Stimulated activated CD4-positive, alpha-beta T cell treated with anti-CD3 and anti-CD28 coated beads, Interleukin-2, amount 100 ng/mL, for 4 hours (primary cell): ENCODE data around the gene IFT52.
A peak's percentile ranks its signal among the peaks of the same experiment; 100 is the strongest.

Experiments
- DNase-seq: peaks from one replicate; pipeline ENCODE4 v3.0.0-alpha.2; 2020; ENCODE audit warnings: low read depth

The IFT52 gene, protein sequence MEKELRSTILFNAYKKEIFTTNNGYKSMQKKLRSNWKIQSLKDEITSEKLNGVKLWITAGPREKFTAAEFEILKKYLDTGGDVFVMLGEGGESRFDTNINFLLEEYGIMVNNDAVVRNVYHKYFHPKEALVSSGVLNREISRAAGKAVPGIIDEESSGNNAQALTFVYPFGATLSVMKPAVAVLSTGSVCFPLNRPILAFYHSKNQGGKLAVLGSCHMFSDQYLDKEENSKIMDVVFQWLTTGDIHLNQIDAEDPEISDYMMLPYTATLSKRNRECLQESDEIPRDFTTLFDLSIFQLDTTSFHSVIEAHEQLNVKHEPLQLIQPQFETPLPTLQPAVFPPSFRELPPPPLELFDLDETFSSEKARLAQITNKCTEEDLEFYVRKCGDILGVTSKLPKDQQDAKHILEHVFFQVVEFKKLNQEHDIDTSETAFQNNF

DNA sequence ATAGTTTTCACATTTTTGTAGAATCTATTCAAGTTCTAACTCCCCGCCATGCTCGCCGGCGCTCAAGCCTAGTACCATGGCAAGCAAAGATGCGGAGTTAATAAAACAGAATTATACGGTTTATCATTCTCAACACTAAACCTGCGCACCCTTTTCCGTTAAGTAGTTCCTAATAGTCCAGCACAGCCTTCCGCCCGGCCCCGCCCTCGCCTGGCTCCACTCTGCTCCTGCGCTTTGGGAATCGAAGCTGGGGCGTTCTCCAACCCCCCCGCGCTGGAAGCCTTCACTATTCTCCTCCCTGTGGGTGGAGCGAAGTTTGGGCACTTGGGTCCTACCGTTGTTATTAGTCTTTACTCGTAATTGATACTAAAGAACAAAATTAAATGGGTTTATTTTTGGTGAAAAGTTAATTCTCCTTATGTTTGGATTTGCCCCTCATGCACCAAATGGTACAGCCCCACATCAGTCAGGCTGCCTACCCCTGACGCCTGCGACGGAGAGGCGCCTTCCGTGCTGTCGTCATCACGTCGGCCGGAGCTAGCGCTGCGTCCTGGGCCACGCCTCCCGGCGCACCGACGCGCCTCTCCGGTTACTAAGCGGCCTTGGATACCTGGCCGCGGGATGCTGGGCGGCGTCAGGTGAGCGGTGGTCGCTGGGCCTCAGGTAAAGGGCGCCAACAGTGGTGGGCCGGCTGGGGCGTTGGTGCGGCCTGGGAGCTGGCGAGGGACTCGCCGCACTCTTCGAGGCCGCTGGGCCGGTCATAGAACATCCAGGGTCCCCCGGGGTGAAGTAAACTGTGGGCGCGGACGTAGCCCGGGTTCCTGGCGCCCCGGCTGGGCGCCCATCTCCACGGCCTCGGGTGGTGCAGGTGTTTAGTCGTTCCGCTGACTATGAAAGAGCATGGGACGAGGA lies at the start of gene IFT52:
TSS of gene IFT52 (plus strand) at position 546 of the 912 bp plus-strand sequence. CDS start 3,762 bp downstream, outside the sequence.
- DNase-seq, result peak; percentile 84

DNA sequence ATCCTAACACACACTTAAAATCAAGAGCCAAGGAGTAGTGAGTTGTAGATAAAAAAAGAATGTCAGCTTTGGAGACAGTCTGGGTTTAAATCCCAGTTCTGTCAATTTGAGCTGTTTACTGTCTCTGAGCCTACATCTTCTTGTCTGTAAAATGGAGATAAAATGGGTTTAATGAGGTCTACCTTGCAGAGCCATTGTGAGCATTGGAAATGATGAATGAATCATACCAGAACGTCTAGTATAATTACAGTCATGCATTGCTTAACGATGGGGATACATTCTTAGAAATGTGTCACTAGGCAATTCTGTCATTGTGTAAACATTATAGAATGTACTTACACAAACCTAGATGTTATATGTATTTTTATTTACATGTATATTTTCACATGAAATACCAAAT lies 49.5 kb upstream of the IFT52 start:
- no peak for DNase-seq

DNA sequence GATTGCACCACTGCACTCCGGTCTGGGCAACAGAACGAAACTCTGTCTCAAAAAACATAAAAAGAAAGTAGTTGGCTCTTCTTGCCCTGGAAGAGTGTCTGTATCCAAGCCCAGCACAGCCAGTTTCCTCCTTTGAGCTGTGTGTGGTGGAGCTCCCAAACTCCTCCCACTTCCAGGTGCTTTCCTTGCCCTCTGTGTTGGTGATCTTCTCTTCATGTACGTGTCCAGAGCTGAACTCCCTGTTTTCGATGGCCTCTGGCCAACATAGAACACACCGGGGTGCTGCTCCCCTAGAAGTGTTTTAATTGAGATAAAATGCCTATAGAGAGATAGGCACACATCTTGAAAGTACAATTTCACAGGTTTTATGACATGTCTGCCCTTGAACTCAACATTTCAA lies 48.6 kb upstream of the IFT52 start:
- DNase-seq, result no peak

DNA sequence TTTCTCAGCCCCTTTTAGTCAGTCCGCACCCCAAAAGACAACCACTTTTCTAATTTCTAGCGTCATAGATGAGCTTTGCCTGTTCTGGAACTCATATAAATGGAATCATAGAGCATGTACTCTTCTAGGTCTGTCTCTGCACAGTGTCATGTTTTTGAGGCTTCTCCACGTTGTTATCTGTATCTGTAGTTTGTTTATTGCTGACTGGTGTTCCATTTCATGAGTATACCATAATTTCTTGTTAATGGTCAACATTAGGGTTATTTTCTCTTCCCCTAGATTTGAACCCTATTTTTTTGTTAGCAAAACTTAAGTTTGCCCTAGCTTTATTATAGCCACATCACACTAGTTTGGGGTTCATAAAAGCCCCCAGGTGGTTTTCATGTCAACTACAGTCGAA lies 48.1 kb upstream of the IFT52 start:
- DNase-seq, result no peak

DNA sequence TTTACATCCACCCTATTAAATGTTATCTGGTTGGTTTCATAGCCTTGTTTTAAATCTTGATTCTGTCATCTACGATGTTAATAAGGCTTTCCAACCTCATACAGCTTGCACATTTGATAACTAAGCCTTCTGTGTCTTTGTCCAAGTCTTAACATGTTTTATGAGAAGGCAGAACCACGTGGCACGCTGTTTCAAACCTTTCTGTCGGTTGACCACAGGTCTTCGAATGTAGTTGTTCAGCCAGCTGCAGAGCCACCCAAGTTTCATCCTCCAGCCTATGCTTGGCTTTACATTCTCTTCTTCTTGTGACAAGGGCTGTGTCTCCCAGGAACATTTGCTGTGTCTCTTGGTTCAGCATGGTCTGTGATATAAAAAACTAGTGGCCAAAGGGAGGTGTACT lies 47.6 kb upstream of the IFT52 start:
- no peak for DNase-seq

DNA sequence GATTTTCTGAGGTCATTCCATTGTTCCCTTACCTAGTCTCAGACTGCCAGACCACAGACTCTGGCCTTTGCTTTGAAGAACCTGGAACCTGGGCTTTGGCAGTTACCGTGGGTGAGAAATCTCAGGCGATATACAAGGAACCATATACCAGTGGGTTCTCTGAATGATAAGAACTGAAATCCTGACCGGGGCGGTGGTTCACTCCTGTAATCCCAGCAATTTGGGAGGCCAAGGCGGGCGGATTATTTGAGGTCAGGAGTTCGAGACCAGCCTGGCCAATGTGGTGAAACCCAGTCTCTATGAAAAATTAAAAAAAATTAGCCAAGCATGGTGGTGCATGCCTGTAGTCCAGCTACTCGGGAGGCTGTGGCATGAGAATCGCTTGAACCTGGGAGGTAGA lies 46.2 kb upstream of the IFT52 start:
- no peak for DNase-seq

DNA sequence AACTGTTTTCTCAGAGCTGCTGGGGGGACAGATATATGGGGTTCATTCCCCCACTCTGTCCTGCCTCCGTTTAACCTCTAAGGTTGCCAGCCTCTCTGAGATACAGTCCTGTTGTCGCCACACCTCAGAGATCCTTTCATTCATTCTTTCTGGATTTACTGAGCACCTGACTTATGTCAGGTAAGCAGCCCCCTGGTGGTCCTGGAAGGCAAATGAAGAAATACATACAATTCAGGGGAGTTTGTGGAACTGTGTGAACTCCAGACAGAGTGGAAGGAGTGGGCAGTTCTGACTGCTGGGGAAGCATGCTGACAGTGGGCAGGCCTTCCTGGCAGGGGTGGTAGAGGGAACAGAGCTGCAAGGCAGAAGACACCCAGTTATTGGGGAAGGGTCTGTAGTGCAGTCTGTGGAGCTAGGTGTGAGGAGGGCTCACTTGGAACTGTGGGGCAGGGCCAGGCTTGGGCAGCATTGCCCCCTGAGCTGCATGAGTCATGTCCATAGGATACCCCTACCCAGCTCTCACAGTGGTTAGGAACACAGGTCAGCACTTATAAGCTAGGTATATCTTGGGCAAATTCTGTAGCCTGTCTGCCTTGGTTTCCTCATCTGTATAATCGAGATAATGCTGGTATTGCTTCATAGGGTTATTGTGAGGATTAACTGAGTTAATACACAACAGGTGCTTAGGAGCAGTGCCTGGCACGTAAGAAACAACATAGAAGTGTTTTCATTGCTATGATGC lies 44.7 kb upstream of the IFT52 start:
- DNase-seq, result no peak

DNA sequence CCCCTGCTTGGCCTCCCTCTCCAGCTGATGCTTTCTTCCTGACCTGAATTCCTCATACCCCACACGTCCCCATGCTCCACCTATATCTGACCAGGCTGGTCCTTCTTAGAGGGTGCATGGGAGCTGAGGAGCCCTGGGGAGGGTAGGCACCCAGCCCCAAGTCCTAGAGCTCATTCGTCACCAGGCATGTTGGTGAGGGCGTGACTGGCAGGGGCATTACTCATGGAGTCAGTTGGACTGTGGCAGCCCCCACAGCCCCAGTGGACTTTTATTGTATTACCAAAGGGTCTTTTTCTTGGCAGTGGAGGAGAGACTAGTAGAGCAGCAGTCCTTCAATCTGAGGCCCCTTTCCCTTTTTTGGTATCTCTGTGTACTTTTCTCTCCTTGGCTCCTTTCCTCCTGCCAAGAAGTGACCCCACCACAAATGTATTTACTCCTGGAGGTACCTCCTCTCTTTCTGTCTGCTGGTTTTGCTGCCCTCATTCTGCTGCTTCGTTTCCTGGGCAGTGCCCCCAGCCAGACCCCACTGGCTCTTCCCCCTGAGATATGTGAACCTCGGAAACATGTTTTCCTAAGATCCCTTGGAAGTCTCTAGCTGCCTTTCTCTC lies 42.4 kb upstream of the IFT52 start:
- no peak for DNase-seq

DNA sequence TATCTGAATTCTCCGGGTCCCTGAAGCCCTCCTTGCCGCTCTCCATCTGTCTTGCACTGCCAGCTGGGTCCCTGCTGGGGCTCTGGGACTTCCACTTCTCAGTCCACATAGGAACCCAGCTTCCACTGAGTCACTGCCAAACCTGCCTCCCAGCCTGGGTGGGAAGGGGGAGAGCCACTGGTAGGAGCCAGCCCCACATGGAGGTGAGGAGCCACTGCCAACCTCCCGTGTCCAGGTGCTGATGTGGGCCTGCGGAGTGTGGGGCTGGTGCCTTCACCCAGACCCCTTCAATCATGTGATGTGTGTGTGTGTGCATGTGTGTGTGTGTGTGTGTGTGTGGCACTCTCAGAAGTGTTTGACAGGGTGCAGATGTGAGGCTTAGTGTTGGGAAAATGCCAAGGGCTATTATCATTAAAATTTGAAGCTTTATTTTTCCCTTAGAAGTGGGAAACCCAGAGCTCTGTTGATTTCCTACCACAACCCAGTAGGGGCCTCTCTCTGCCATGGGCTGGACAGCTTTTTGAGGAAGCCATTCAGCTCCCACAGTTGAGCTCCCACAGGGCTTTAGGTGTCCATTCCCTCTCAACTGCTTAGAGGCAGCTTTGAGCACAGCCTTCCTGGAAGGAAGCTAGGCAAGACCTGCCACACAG lies 41.2 kb upstream of the IFT52 start:
- DNase-seq, result no peak

DNA sequence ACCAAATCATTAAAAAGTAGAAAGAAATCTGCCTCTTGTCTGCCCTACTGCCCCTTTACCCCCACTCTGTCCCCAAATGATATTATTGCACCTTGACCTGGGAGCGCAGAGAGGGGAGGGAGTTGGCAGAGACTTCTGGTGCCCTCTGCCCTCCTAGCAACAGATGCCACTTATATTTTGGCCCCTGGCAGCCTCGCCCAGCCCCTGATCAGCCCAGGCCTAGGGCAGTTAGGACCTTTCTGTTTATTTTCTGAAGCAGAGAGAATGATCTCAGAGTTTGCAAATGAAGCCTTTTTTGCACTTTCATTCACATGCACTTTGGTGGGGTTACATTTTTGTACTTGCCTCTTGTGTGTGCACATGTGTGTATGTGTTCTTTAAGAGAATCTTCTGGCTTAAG lies 40.3 kb upstream of the IFT52 start:
- DNase-seq, result no peak

DNA sequence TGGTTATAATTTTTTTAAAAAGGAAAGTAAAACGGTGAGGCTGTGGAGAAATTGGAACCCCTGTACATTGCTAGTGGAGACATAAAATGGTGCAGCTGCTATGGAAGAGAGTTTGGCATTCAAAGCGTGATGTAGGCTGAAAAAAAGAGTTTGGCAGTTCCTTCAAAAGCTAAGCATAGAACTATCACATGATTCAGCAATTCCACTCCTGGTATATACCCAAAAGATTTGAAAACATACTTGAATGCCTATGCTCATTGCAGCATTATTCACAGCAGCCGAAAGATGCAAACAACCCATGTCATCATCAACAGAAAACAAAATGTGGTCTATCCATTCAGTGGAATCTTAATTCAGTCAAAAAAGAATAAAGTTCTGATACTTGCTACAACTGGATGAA lies 36.4 kb upstream of the IFT52 start:
- no peak for DNase-seq

DNA sequence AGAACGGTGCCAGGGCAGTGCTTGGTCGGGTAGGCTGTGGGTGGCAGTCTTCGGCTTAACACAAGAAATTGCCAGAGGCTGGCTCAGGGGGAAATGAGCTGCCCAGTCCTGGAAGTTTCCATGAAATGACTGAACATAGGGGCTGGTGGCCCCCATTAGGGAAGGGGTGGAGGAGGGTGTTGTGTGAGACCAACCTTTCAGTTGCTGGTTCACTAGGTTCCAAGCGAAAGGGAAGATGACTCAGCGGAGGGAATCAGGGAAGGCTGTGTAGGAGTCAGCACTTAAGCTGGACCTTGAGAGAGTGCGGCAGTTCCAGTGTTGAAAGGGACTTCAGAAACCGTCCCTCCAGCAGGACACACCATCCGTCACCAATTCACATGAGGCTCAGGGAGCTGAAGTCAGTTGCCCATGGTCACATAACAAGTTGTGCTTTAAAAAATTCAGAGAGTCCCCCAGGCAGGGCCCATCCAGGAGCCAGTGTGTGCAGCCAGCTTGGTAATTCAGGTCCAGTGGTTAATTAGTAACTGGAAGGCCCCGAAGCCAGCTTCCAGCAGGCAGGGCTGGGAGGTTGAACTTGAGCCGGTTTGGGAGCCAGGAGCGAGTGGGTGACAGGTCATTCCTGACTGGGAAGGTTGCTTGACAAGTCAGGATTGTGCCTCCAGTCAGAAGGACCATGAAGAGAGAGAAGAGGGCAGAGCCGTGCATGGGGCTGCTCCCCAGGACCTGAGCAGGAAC lies 32.2 kb upstream of the IFT52 start, which contains the start of gene SGK2:
TSS of gene SGK2 (plus strand) at position 616 of the 735 bp plus-strand sequence. CDS start 7,469 bp downstream, outside the sequence.
- no peak for DNase-seq

DNA sequence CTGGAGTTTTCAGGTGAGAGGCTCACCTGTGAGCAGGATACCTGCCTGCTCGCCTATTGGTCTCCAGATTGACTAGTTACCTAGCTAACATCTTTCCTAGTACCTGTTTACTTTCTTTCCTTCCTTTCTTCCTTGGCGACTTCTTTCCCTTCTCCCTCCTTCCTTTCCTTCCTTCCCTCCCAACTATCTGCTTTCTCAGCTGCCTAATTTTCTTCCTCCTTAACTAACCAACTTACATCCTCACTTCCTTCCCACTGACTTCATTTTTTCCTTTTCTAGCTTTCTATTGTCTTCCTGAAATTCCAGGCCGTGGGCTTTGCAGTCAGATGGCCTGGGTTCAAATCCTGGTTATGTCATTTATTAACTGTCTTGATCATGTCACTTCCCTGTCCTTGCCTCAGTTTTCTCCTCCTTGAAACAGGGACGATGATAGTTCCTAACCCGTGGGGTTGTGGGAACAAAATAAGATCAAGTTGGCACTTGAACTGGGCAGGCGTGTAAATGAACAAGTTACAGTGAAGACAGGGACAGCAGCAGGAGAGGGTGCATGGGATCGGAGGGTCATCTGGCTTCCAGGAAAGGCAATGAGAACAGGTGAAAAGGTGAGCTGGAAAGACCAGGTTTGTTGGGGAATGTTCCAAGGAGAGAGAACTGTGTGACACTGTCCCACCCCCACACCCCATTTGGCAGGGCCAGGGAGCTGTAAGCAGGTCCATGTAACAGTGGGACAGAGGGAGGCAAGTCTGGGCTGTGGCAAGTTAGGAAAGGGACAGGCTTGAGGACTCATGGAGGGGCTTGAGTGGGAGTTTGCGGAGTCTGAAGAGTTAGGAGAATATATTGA lies 31.4 kb upstream of the IFT52 start:
- DNase-seq, result no peak

DNA sequence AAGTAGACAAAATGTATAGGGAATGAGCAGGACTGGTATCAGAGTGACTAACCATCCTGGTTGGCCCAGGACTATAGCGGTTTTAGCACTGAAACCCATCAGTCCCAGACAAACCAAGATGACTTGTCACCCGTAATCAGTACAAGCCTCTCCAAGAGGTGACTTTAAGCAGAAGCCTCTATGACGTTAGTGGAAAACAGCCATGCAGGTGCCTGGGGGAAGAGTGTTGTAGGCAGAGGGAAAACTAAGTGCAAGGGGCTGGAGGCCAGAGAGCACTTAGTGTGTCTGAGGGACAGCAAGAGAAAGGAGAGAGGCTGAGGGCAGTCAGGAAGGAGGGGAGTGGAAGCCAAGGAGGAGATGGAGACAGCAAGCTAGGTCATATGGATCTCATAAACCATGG lies 29.8 kb upstream of the IFT52 start:
- DNase-seq, result no peak

DNA sequence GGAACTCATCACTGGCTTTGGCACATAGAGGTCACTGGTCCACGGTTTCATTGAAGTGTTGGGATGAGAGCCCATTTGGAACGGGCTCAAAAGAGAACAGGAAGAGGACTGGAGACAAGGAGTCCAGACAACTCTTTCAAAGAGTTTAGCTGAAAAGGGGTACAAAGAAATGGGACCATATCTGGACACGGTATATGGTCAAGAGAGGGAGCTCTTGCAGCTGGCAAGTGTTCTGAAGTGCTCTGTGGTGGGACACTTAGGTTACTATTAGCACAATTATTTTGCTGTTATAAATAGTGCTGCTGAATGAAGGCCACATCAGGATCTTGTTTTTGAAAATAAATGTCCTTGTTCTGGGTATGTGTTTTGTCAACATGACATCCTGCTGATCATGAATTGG lies 27.3 kb upstream of the IFT52 start:
- DNase-seq, result no peak

DNA sequence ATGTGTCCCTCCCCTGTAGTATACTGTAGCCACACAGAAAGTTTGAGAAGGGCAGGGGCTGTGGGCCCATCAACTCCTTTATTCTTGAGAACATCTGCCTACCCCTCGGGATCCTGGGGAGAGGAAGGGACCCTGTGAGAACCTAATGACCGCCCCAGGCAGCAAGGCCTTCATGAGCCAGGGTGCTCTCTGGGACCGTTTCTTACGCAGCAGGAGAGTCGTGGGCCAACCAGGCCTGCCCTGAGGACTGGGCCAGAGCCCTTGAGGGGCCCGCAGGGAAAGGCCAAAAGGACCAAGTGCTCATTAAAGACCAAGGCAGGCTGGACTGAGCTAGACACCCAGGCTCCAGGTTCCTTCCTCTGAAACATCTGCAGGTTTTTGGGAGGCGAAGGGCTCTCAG lies 26.7 kb upstream of the IFT52 start:
- no peak for DNase-seq

DNA sequence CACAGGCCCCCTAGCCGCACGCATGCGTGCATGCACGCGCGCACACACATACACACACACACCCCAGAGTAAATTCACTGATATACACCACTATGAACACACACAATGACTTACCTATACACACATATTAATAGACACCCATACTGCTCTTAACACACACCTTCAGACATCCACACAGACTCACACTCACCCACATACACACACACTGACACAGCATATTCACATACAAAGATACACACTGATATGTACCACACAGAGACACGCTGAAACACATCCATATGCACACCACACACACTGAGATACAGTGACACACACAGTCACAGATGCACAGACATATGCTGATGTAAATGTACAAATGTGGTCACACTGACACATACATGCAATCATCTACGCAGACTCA lies 26.3 kb upstream of the IFT52 start:
- no peak for DNase-seq

DNA sequence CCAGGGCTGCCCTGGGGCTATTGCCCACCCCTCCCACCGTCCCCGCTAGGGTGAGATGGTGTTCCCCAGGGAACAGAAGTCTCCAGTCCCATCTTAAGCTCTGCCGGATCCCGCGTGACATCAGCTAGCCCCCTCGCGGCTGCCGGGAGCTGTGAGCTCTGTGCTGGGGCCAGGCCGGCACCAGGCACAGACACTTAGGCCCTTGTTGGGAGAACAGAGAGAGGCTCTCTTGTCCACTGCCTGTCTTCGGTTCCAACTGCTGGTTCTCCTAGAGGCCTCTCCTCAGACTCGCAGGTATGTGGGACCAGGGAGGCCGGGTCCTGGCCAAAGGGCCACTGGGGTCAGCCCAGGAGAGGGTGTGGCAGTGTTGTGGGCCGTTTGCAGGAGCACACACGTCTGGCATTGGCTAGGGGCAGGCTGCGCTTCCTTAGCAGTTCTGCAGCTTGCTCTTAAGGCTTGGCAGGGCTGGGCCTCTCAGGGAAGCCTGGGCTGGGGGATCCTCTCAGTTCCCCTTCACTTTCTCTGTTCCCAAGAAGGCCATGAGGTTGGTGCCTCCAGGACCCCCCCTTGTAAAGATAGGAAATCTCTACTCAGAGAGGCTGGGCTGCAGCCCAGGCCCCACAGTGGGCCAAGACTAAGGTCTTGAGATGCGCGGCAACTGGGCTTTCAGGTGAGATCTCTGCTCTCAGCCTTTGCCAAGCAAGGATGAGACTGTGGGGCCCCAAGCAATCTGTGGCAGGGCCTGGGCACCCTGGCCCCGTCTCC lies 25.6 kb upstream of the IFT52 start:
- no peak for DNase-seq

DNA sequence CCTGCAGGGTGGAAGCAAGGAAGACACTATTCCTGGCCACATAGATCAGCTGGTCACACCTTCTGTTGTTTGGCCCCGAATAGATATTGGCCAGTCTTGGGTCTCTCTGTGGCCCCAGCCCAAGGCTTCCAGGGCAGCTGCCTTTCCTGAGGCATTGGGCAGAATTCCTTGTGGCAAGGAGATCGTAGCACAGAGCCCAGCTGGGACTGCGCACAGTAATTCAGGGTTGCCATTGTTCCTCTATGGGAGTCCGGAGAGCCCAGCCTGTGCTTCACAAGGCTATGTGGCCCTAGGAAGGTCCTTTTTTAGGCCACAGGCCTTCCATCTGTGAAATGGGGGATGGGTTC lies 25.0 kb upstream of the IFT52 start:
- DNase-seq, result no peak
